Ascending aorta (tissue), 2 donors: ENCODE measurements around the gene MCTP2. TPM values are rescaled to one million over a fixed set of nuclear protein-coding genes. Genes with fewer than 3 reads are reported as not detected.

ENCODE experiments used
- DNase-seq, 2 donors: peaks; one replicate each; pipeline ENCODE4 v3.0.0-alpha.2; 2019; ENCODE audit warnings: low spot score in 2 of 2
- H3K27ac ChIP-seq, 2 donors: fragments of 200-600 bp; sonication (generic); one replicate each; pipeline ENCODE4 v1.5.1; 2016 to 2017; ENCODE audit warnings: mild to moderate bottlenecking in 1 of 2
- H3K27me3 ChIP-seq: fragments of 200-600 bp; sonication (generic); one replicate; pipeline ENCODE4 v1.5.1; 2017
- H3K36me3 ChIP-seq, 2 donors: fragments of 200-600 bp; sonication (generic); one replicate each; pipeline ENCODE4 v1.5.1; 2016
- H3K4me1 ChIP-seq, 2 donors: fragments of 200-600 bp; sonication (generic); one replicate each; pipeline ENCODE4 v1.5.1; 2016 to 2017; ENCODE audit warnings: mild to moderate bottlenecking in 1 of 2
- H3K4me3 ChIP-seq, 2 donors: fragments of 200-600 bp; sonication (generic); one replicate each; pipeline ENCODE4 v1.5.1; 2016 to 2017; ENCODE audit warnings: mild to moderate bottlenecking in 1 of 2
- H3K9me3 ChIP-seq, 2 donors: fragments of 200-600 bp; sonication (generic); one replicate each; pipeline ENCODE4 v1.5.1; 2016
- intact Hi-C: fragments of 100-400 bp; cut with DNase I; formaldehyde crosslinking; loops from one replicate; pipeline ENCODE4 v1.15.1; 2023
- total RNA-seq: library from RNA; depleted of rRNA; stranded (reverse); fragments of >200 nt; gene quantifications from one replicate; pipeline ENCODE4 v1.1.0, GENCODE V29; 2016
- TF ChIP-seq, protein P1 (sequence below), 3 experiments: fragments of 200-600 bp in 2 of 3; fragments of 450-650 bp in 1 of 3; sonication (generic) in 2 of 3; IDR thresholded peaks; one replicate each; pipeline ENCODE4 v1.5.1; 2016 to 2019; ENCODE audit warnings: antibody characterized with exemption in 3 of 3, mild to moderate bottlenecking in 1 of 3, moderate library complexity in 1 of 3

MCTP2 gene
- total RNA-seq, 1 donor from 2014 or later, result 25.5 TPM

DNA sequence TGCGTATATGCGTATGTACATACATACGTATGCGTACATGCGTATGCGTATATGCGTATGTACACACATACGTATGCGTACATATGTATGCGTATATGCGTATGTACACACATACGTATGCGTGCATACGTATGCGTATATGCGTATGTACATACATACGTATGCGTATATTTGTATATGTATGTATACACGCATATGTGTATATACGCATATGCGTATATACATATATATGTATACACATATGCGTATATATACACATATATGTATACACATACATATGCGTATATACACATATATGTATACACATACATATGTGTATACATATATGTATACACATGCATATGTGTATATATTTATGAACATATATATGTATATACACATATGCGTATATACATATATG, 12.1 kb downstream of the MCTP2 start:
- Histone ChIP-seq H3K4me3 (no peak overlapping the region), H3K36me3 (no peaks in the 10 kb centered on the region), H3K4me1 (no peaks in the 10 kb centered on the region), H3K27ac (no peak overlapping the region), H3K27me3 (no peaks in the 10 kb centered on the region), H3K9me3 (no peaks in the 10 kb centered on the region)
- intact Hi-C loops, result no loop called here
- DNase-seq, result no peak
- TF ChIP-seq, protein P1, sequence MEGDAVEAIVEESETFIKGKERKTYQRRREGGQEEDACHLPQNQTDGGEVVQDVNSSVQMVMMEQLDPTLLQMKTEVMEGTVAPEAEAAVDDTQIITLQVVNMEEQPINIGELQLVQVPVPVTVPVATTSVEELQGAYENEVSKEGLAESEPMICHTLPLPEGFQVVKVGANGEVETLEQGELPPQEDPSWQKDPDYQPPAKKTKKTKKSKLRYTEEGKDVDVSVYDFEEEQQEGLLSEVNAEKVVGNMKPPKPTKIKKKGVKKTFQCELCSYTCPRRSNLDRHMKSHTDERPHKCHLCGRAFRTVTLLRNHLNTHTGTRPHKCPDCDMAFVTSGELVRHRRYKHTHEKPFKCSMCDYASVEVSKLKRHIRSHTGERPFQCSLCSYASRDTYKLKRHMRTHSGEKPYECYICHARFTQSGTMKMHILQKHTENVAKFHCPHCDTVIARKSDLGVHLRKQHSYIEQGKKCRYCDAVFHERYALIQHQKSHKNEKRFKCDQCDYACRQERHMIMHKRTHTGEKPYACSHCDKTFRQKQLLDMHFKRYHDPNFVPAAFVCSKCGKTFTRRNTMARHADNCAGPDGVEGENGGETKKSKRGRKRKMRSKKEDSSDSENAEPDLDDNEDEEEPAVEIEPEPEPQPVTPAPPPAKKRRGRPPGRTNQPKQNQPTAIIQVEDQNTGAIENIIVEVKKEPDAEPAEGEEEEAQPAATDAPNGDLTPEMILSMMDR (IDR thresholded peaks at IDR 0.05), result no peak

DNA sequence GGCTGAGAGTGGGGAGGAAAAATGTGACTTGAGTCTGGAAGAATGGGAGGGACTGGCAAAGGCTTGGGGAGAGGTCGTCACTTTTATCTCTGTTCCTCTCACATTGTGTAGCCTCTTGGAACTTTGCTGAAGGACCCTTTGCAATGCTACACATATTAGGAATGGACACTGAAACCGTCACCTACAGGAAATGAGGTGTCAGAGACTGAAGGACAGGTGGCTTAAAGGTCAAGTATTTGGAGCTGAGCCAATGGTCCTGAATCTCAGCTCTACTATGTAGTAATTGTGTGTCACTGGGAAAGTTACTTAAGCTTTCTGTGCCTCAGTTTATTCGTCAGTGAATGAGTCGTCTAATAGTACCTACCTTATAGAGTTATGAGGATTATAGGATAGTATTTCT, 14.7 kb downstream of the MCTP2 start:
- no peak overlapping the region for H3K4me3 ChIP-seq
- no peaks in the 10 kb centered on the region for H3K9me3 ChIP-seq
- intact Hi-C loops, result no loop called here
- no peaks in the 10 kb centered on the region for H3K4me1 ChIP-seq
- H3K27me3 ChIP-seq, result no peaks in the 10 kb centered on the region
- no peaks in the 10 kb centered on the region for H3K36me3 ChIP-seq
- H3K27ac ChIP-seq, result no peak overlapping the region
- TF ChIP-seq, protein P1 (IDR thresholded peaks at IDR 0.05), result no peak
- no peak for DNase-seq

DNA sequence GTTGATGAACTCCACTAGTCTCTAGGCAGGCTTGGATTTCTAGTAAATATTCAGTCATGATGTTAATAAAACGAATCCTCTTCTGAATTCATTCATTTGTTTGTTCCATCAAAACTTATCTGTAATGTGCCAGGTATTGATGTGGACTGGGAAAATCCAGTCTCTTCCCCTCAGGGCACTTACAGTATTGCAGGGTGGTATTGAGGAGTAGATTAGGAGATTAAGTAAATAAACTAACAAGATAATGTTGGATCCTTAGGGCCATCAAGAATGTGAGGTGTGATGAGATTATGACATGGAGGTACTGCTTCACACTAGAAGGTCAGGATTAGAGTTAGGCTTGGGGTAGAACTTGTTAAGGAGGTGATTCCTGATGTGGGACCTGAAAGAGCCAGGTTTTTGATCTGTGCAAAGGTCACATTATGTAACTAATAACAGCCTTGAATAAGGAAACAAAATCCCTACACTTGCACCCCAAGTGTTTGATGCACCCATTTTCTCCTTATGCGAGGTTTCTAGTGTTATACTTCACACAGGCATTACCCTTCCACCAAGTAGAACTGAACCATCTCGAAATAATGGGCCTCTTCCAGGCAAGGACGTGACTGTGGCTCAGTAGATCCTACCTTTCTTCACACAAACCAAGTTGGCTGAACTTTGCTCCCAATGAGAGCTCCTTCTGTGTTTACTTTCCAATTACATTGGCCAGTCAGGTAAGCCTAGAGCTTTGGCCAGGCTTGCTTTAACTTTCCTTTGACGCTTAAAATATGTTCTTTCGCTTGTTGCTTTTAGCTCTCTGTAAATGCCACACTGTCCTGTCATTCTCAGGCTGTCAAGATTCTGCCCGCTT, 16.7 kb downstream of the MCTP2 start:
- TF ChIP-seq, protein P1 (IDR thresholded peaks at IDR 0.05), result no peak
- Histone ChIP-seq H3K36me3 (no peaks in the 10 kb centered on the region), H3K9me3 (no peaks in the 10 kb centered on the region), H3K4me3 (no peak overlapping the region), H3K27ac (no peak overlapping the region), H3K27me3 (no peaks in the 10 kb centered on the region), H3K4me1 (no peaks in the 10 kb centered on the region)
- no peak for DNase-seq
- intact Hi-C loops, result no loop called here

DNA sequence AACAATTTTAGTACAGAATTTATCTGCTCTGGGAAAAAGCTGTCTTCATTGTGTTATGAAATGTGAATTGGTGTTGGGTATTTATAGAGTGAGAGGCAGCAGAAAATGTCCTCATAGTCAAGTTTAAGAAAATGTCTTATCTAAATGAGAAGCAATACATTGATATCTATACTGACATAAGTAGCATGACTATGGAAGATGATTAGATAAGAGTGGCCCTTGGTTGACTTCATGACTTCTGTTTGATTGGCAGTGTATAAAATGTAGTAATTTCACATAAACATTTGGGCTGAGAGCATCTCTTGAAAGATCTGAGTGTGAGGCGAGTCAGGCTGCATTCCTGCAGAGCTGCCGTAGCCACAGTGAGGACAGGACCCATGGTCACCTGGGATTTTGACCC, 19.4 kb downstream of the MCTP2 start:
- Histone ChIP-seq H3K4me3 (no peak overlapping the region), H3K4me1 (no peaks in the 10 kb centered on the region), H3K36me3 (no peaks in the 10 kb centered on the region), H3K27ac (no peak overlapping the region), H3K9me3 (no peaks in the 10 kb centered on the region), H3K27me3 (no peaks in the 10 kb centered on the region)
- no peak for DNase-seq
- TF ChIP-seq, protein P1 (IDR thresholded peaks at IDR 0.05), result no peak
- intact Hi-C loops, result no loop called here

DNA sequence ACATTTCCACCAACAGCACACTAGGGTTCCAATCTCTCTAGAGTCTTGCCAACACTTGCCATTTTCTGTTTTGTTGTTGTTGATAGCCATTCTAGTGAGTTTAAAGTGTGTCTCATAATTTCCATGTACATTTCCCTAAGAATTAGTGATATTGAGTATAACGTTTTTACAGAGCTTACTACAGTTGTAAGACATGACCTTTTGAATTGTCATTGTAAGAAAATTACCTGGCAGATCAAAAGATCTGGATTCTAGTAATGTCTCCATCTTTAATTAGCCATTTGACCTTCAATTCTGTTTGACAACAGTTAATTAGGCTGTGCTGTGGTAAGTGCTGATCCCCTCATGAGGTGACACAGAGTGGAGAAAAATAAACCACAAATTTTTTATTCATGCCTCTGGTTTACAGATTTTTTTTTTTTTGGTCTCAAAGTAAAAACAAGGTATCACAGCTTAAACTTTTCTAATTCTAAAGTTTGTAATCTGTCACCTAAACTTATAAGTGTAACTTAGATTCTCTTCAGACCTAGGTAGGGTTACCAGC, 20.9 kb downstream of the MCTP2 start:
- no peak overlapping the region for H3K4me3 ChIP-seq
- intact Hi-C loops, result no loop called here
- H3K27ac ChIP-seq, result no peak overlapping the region
- DNase-seq, result no peak
- TF ChIP-seq, protein P1 (IDR thresholded peaks at IDR 0.05), result no peak
- H3K27me3 ChIP-seq, result no peaks in the 10 kb centered on the region
- no peaks in the 10 kb centered on the region for H3K4me1 ChIP-seq
- H3K9me3 ChIP-seq, result no peaks in the 10 kb centered on the region
- no peaks in the 10 kb centered on the region for H3K36me3 ChIP-seq
